Measurements from ENCODE around the gene PARP2.
A peak's percentile ranks its signal among the peaks of the same experiment; 100 is the strongest.
"Not testable (repeated sequence)": the region's sequence is repeated elsewhere in the genome, so short reads cannot be mapped to it uniquely, and the experiment has no call there.

Gene PARP2

DNA sequence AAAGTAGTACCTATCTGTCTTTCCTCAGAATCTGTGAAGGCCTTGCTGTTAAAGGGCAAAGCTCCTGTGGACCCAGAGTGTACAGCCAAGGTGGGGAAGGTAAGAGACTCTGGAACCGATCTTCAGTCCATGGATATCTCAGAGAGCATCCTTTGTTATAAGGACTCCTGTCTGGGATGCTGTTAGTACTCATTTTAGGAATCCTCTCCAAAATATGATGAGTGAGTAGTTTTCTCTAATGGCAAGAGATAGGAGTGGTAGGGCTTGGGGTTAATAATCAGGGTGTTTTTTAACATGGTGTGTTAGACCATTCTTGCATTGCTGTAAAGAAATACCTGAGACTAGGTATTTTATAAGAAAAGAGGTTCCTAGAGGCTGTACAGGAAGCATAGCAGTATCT is 1.9 kb downstream of the PARP2 start:
- no peak overlapping the region for H3K4me3 ChIP-seq (ENCODE audit: low read depth, low read length)
- TF ChIP-seq, protein P1, sequence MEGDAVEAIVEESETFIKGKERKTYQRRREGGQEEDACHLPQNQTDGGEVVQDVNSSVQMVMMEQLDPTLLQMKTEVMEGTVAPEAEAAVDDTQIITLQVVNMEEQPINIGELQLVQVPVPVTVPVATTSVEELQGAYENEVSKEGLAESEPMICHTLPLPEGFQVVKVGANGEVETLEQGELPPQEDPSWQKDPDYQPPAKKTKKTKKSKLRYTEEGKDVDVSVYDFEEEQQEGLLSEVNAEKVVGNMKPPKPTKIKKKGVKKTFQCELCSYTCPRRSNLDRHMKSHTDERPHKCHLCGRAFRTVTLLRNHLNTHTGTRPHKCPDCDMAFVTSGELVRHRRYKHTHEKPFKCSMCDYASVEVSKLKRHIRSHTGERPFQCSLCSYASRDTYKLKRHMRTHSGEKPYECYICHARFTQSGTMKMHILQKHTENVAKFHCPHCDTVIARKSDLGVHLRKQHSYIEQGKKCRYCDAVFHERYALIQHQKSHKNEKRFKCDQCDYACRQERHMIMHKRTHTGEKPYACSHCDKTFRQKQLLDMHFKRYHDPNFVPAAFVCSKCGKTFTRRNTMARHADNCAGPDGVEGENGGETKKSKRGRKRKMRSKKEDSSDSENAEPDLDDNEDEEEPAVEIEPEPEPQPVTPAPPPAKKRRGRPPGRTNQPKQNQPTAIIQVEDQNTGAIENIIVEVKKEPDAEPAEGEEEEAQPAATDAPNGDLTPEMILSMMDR (IDR thresholded peaks at IDR 0.05; ENCODE audit: control insufficient read depth, extremely low read depth, insufficient read depth): no peak
- DNase-seq (ENCODE audit: low read depth): no peak

DNA sequence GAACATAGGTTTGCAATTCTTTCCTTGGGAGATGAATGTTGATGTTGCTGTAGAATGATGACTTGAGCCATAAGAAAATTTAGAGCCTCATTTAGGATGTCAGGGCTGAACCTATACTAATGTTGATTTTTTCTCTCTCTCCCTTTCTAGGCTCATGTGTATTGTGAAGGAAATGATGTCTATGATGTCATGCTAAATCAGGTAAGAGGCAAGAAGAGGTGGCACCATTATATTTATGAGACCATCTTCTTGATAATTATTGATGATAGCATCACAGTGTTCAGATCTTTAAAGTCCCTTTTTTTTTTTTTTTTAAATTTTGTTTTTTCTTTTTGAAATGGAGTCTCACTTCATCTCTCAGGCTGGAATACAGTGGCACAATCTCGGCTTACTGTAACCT is 3.3 kb downstream of the PARP2 start:
- no peak for DNase-seq (ENCODE audit: low read depth)
- TF ChIP-seq, protein P1 (IDR thresholded peaks at IDR 0.05; ENCODE audit: control insufficient read depth, extremely low read depth, insufficient read depth): no peak
- no peak overlapping the region for H3K4me3 ChIP-seq (ENCODE audit: low read depth, low read length)

DNA sequence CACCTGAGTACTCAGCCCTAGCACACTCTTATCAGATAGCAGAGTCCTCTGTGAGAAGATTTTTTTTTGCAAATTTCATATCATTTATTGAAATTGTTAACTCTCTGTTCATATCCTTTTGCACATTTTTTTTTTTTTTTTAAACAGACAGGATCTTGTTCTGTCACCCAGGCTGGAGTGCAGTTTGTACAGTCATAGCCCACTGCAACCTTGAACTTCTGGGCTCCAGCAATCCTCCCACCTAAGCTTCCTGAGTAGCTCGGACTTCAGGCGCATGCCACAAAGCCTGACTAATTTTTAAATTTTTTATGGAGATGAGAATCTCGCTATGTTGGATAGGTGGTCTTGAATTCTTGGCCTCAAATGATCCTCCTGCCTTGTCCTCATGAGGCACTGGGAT is 4.3 kb downstream of the PARP2 start:
- no peak overlapping the region for H3K4me3 ChIP-seq (ENCODE audit: low read depth, low read length)
- DNase-seq (ENCODE audit: low read depth): no peak
- TF ChIP-seq, protein P1 (IDR thresholded peaks at IDR 0.05; ENCODE audit: control insufficient read depth, extremely low read depth, insufficient read depth): no peak

DNA sequence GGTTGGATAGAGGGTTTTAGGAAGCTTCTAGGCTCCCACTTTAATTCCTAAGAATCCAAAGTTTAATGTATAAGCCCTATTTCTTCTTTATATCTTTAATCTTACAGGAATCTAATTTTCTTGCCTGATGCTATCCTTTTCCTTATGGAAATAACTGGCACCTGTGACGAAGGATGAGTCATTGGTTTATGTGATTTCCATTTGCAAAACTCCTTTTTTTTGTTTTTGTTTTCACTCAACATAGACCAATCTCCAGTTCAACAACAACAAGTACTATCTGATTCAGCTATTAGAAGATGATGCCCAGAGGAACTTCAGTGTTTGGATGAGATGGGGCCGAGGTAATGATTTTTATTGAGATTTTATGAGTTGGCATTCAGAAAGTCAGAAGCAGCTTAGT is 6.8 kb downstream of the PARP2 start:
- DNase-seq (ENCODE audit: low read depth): no peak
- TF ChIP-seq, protein P1 (IDR thresholded peaks at IDR 0.05; ENCODE audit: control insufficient read depth, extremely low read depth, insufficient read depth): no peak
- no peak overlapping the region for H3K4me3 ChIP-seq (ENCODE audit: low read depth, low read length)

DNA sequence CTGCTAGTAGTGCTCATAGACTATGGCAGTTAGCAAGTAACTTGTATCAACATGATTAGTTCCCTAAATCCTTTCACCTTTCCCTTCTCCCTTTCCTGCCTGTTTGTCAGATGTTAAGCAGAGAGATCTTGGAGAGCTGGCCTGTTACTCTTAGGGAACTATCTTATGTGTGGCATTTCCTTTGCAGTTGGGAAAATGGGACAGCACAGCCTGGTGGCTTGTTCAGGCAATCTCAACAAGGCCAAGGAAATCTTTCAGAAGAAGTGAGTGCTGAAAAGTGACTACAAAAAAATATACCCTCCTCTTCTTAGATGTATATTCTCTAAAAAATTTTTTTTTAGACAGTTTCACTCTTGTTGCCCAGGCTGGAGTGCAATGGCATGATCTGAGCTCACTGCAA is 7.4 kb downstream of the PARP2 start:
- no peak for DNase-seq (ENCODE audit: low read depth)
- H3K4me3 ChIP-seq (ENCODE audit: low read depth, low read length): no peak overlapping the region
- TF ChIP-seq, protein P1 (IDR thresholded peaks at IDR 0.05; ENCODE audit: control insufficient read depth, extremely low read depth, insufficient read depth): 0 out of 2 replicates have a peak, but pooled peaks have one; percentile 5

DNA sequence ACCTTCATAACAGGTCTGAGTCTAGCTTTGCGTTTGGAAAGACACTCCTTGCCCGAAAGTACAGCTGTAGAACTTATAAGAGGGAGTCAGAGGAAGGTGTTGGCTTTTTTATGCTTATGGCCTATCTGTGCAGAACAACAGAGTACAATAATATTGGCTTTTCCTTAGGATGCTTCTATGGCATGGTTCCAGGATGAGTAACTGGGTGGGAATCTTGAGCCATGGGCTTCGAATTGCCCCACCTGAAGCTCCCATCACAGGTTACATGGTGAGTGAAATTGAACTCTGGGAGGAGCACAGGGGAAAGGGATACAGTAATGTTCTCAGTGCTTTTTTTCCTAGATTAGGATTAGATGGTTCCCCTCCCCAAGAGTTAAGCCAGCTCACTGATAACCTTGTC is 13.0 kb downstream of the PARP2 start:
- TF ChIP-seq, protein P1 (IDR thresholded peaks at IDR 0.05; ENCODE audit: control insufficient read depth, extremely low read depth, insufficient read depth): no peak
- no peak overlapping the region for H3K4me3 ChIP-seq (ENCODE audit: low read depth, low read length)
- DNase-seq (ENCODE audit: low read depth): no peak

DNA sequence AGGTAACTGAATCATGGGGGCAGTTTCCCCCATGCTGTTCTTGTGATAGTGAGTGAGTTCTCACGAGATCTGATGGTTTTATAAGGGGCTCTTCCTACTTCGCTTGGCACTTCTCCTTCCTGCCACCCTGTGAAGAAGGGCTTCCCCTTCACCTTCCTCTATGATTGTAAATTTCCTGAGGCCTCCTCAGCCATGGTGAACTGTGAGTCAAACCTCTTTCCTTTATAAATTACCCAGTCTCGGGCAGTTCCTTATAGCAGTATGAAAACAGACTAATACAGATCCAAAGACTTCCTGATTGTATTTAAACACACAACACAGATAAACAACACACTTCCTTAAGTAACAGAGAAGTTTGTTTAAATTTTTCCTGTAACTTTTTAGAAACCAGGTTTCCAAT is 15.0 kb downstream of the PARP2 start:
- not testable (repeated sequence) for DNase-seq (ENCODE audit: low read depth); H3K4me3 ChIP-seq (ENCODE audit: low read depth, low read length)

Measured in LNCaP clone FGC (cell line).